Testis (tissue), 3 donors: ENCODE measurements around the gene ALK. TPM values are rescaled to one million over a fixed set of nuclear protein-coding genes. Genes with fewer than 3 reads are reported as not detected.

Source experiments
- DNase-seq: peaks from one replicate; pipeline ENCODE4 v3.0.0-alpha.2; 2019
- H3K27ac ChIP-seq, 2 donors: fragments of 200-600 bp; sonication (generic); one replicate each; pipeline ENCODE4 v1.5.1; 2019
- H3K27me3 ChIP-seq: fragments of 200-600 bp; sonication (generic); one replicate; pipeline ENCODE4 v1.5.1; 2019
- H3K36me3 ChIP-seq: fragments of 200-600 bp; sonication (generic); one replicate; pipeline ENCODE4 v1.5.1; 2017; ENCODE audit warnings: low read depth; ENCODE audit errors: missing control alignments
- H3K4me1 ChIP-seq: fragments of 200-600 bp; sonication (generic); one replicate; pipeline ENCODE4 v1.5.1; 2019
- H3K4me3 ChIP-seq, 2 donors: fragments of 200-600 bp; sonication (generic); one replicate each; pipeline ENCODE4 v1.5.1; 2017 to 2019
- H3K9me3 ChIP-seq: fragments of 200-600 bp; sonication (generic); one replicate; pipeline ENCODE4 v1.5.1; 2017
- CTCF ChIP-seq, 3 experiments: fragments of 450-650 bp in 2 of 3; fragments of 200-600 bp in 1 of 3; sonication (generic) in 1 of 3; IDR thresholded peaks; one replicate each; pipeline ENCODE4 v1.5.1; 2016 to 2019; ENCODE audit warnings: antibody characterized with exemption in 3 of 3, mild to moderate bottlenecking in 2 of 3, moderate library complexity in 1 of 3
- POLR2A ChIP-seq: fragments of 450-650 bp; IDR thresholded peaks from one replicate; pipeline ENCODE4 v1.6.1; 2017; ENCODE audit warnings: antibody characterized with exemption, mild to moderate bottlenecking, moderate library complexity
- WGBS, 2 donors: methylation state at CpG; one replicate each; pipeline ENCODE4 v1.1.5; 2018; 5-methylcytosine and 5-hydroxymethylcytosine counted together
- intact Hi-C: fragments of 100-400 bp; cut with DNase I; formaldehyde crosslinking; loops from one replicate; pipeline ENCODE4 v1.15.1; 2023; ENCODE audit warnings: low total_unique reads
- polyA plus RNA-seq: library from polyadenylated mRNA; stranded (reverse); fragments of 350-450 nt; fragmentation: Illumina TruSeq; extraction: RNeasy Lipid Tissue Mini Kit (QIAGEN cat#74804); gene quantifications from one replicate; pipeline ENCODE4 v1.2.3, GENCODE V29; 2014; ENCODE audit warnings: low read depth, low replicate concordance; ENCODE audit not compliant: insufficient read depth
- total RNA-seq, 2 donors: library from RNA; depleted of rRNA; stranded (reverse); fragments of >200 nt; gene quantifications; one replicate each; pipeline ENCODE4 v1.2.3, GENCODE V29; 2016

ALK gene
- total and polyA plus RNA-seq, 3 donors from 2014 or later: 2.1 to 3.8 (median 3.8) TPM

- Histone ChIP-seq H3K9me3 (no peaks in the 10 kb centered on the region), H3K27me3 (no peaks in the 10 kb centered on the region), H3K27ac (no peak overlapping the region), H3K36me3 (no peaks in the 10 kb centered on the region), H3K4me3 (no peak overlapping the region), H3K4me1 (no peaks in the 10 kb centered on the region)
- TF ChIP-seq CTCF (IDR thresholded peaks at IDR 0.05) (no peak), POLR2A (no peak)
- no peak for DNase-seq
- WGBS, 2 donors: 83 to 85% methylated on average over 8 of the region's 8 CpGs
- intact Hi-C loops: no loop called here
Measured at GRCh38 chr2:29317801-29318485, 603.4 kb downstream of the ALK start.

GRCh38 chr2:29317077-29317517 lies 604.3 kb downstream of the ALK start:
- Histone ChIP-seq H3K27ac (no peak overlapping the region), H3K4me1 (no peaks in the 10 kb centered on the region), H3K27me3 (no peaks in the 10 kb centered on the region), H3K9me3 (no peaks in the 10 kb centered on the region), H3K4me3 (no peak overlapping the region), H3K36me3 (no peaks in the 10 kb centered on the region)
- intact Hi-C loops: no loop called here
- no peak for DNase-seq
- TF ChIP-seq CTCF (IDR thresholded peaks at IDR 0.05) (no peak), POLR2A (no peak)
- 68 to 75% methylated on average over 3 of the region's 3 CpGs for WGBS, 2 donors

GRCh38 chr2:29314816-29315571 lies 606.4 kb downstream of the ALK start:
- H3K27ac ChIP-seq: no peak overlapping the region
- no peaks in the 10 kb centered on the region for H3K36me3 ChIP-seq
- TF ChIP-seq CTCF (IDR thresholded peaks at IDR 0.05): no peak
- TF ChIP-seq POLR2A: no peak
- WGBS, 2 donors: 35 to 44% methylated on average over 18 of the region's 18 CpGs
- H3K9me3 ChIP-seq: no peaks in the 10 kb centered on the region
- DNase-seq: peak; percentile 47
- intact Hi-C loops: no loop called here
- no peaks in the 10 kb centered on the region for H3K4me1 ChIP-seq
- no peaks in the 10 kb centered on the region for H3K27me3 ChIP-seq
- H3K4me3 ChIP-seq: peak overlapping the region in 1 of 2 donors; percentile 17

- Histone ChIP-seq H3K36me3 (no peaks in the 10 kb centered on the region), H3K27me3 (no peaks in the 10 kb centered on the region), H3K4me3 (no peak overlapping the region), H3K27ac (no peak overlapping the region), H3K9me3 (no peaks in the 10 kb centered on the region), H3K4me1 (no peaks in the 10 kb centered on the region)
- no peak for DNase-seq
- intact Hi-C loops: no loop called here
- WGBS, 2 donors: 74 to 79% methylated on average over 5 of the region's 5 CpGs
- no peak for TF ChIP-seq POLR2A
- TF ChIP-seq CTCF (IDR thresholded peaks at IDR 0.05): no peak
Measured at GRCh38 chr2:29311458-29311857, 609.9 kb downstream of the ALK start.
